Measurements from ENCODE around the gene DRAM1. TPM values are rescaled to one million over a fixed set of nuclear protein-coding genes. Genes with fewer than 3 reads are reported as not detected.

DRAM1 gene
- total RNA-seq (2012; rRNA removed) (27.2 and 27.5 TPM in 2 replicates), polyA plus RNA-seq (2012; rRNA removed) (15.8 and 20.0 TPM in 2 replicates), Bru-seq, nascent RNA (percentile 94 among the genes with signal in this experiment), BruChase-seq, experiment 1, labeled RNA remaining after a 6-hour chase (percentile 97 among the genes with signal in this experiment), BruChase-seq, experiment 2, labeled RNA remaining after a 2-hour chase (percentile 92 among the genes with signal in this experiment)
- polyA plus RNA-seq (2012; cell fraction: cytosol; rRNA removed), result 8.7 and 16.2 TPM in 2 replicates
- 3.8 and 25.0 TPM in 2 replicates for polyA plus RNA-seq (2012; cell fraction: nucleus; rRNA removed; ENCODE audit: low replicate concordance)
- long read RNA-seq, transcript DRAM1-201 (7 exons, 3,519 nt), result major isoform, 113 of 224 reads
- long read RNA-seq, transcript DRAM1-206 (6 exons, 920 nt), result minor isoform, 7 of 224 reads
- long read RNA-seq, partial matches to known transcripts, result 55 of 224 reads
- long read RNA-seq, other reads (novel, unspliced or antisense), result 48 of 224 reads

- no peaks in the 10 kb centered on the region for H3K27me3 ChIP-seq (ENCODE audit: control insufficient read depth, insufficient read depth, low read length)
- peak within 1 kb of the TSS; percentile 94 for H2BK120ac ChIP-seq (ENCODE audit: low read depth, low read length)
- H3K27ac ChIP-seq (ENCODE audit: insufficient read depth, low read length), result peak within 1 kb of the TSS; percentile 99
- peaks cover 20 to 43% of the 10 kb centered on the region in 2 experiments for H3K79me1 ChIP-seq (ENCODE audit: low read depth in 1 of 2, low read length in 2 of 2)
- BruUV-seq (replicated peaks), result no TSS peak
- H3K4ac ChIP-seq (ENCODE audit: low read depth, low read length), result peak within 1 kb of the TSS; percentile 99
- intact Hi-C loops (cut with micrococcal nuclease) (loop anchor here (2.0 kb wide), 1 partner anchor 14 kb away; no protein-coding TSS in a partner anchor), dilution Hi-C loops (cut with HindIII; ENCODE audit: low sequenced_read_pairs, unreplicated experiment) (no loop called here), in situ Hi-C loops (cut with MboI; ENCODE audit: low sequenced_read_pairs) (no loop called here)
- H3K14ac ChIP-seq (replicated peaks; ENCODE audit: low read depth, low read length), result peak within 1 kb of the TSS; percentile 99
- H3K4me2 ChIP-seq (ENCODE audit: low read depth, low read length), result peak within 1 kb of the TSS; percentile 98
- CTCF ChIA-PET, result interaction anchor here (1.3 kb wide), 1 partner anchor 14 kb away, joined by 3 read pairs; no protein-coding TSS in a partner anchor
- H3K4me3 ChIP-seq (ENCODE audit: insufficient read depth, low read depth, low read length), result peak within 1 kb of the TSS; percentile 99
- peak within 1 kb of the TSS; percentile 98 for H3K9ac ChIP-seq (ENCODE audit: low read depth, low read length)
- POLR2A ChIA-PET (ENCODE audit: unreplicated experiment), result interaction anchor here (0.5 to 1.0 kb wide), 2 partner anchors 14 to 458 kb away, joined by 6 to 18 read pairs; no protein-coding TSS in a partner anchor
- H3K56ac ChIP-seq (ENCODE audit: extremely low read depth, insufficient read depth, low read length), result peak within 1 kb of the TSS; percentile 80
- H4K8ac ChIP-seq (ENCODE audit: low read depth in 2 of 2, low read length in 2 of 2), result peak within 1 kb of the TSS; percentile 69 to 97
- peak within 1 kb of the TSS; percentile 97 for H3K23ac ChIP-seq (ENCODE audit: low read depth, low read length)
- peak within 1 kb of the TSS; percentile 98 for H2AK9ac ChIP-seq (replicated peaks; ENCODE audit: low read depth, low read length, poor library complexity)
- H4K5ac ChIP-seq (ENCODE audit: low read depth, low read length), result peak within 1 kb of the TSS; percentile 97
- peaks cover 7% of the 10 kb centered on the region; the same call in 1 of the 2 replicates for H3K36me3 ChIP-seq (ENCODE audit: control insufficient read depth, insufficient read depth, low read length)
- peak within 1 kb of the TSS; percentile 77; the same call in 2 of the 3 replicates for H2BK15ac ChIP-seq (ENCODE audit: low read depth, low read length)
- peak within 1 kb of the TSS; percentile 90 for H2AK5ac ChIP-seq (ENCODE audit: low read depth, low read length)
- peaks cover 1% of the 10 kb centered on the region for H3K4me1 ChIP-seq (ENCODE audit: control insufficient read depth, insufficient read depth, low read length)
- no peaks in the 10 kb centered on the region for H3K9me1 ChIP-seq (ENCODE audit: insufficient read depth, low read length)
- H4K20me1 ChIP-seq (ENCODE audit: insufficient read depth, low read length), result no peaks in the 10 kb centered on the region
- H2BK20ac ChIP-seq (ENCODE audit: low read depth, low read length), result peak within 1 kb of the TSS; percentile 64
- peak within 1 kb of the TSS; percentile 97 for H2BK5ac ChIP-seq (ENCODE audit: low read depth, low read length, poor library complexity, severe bottlenecking)
- H2AFZ ChIP-seq (replicated peaks; ENCODE audit: low read length, poor library complexity), result peak within 1 kb of the TSS; percentile 94
- WGBS, 2 experiments (ENCODE audit: extremely low coverage in 2 of 2, insufficient read length in 1 of 2), result 1% methylated on average over 28 of the region's 105 CpGs; no CpG with 5 or more reads in 1 of the 2 experiments
- peak; percentile 95 for ATAC-seq (ENCODE audit: low read depth)
- H3K9me3 ChIP-seq (ENCODE audit: control insufficient read depth, insufficient read depth, low read length), result no peaks in the 10 kb centered on the region
- H4K91ac ChIP-seq (ENCODE audit: insufficient read depth, low read depth, low read length), result peak within 1 kb of the TSS; percentile 97
- peak within 1 kb of the TSS; percentile 96 for H3K18ac ChIP-seq (ENCODE audit: low read depth, low read length)
- peak; percentile 89 for DNase-seq
- no peak for TF ChIP-seq ELK1 (IDR thresholded peaks at IDR 0.05; ENCODE audit: borderline replicate concordance, low read depth, low read length)
- peak; percentile 64 for TF ChIP-seq RCOR1 (IDR thresholded peaks at IDR 0.05; ENCODE audit: insufficient replicate concordance, low read length)
- TF ChIP-seq POLR2A (IDR thresholded peaks at IDR 0.05; ENCODE audit: low read depth, low read length), result peak; percentile 88
- no peak for TF ChIP-seq SMC3 (IDR thresholded peaks at IDR 0.05; ENCODE audit: low read depth, low read length)
- TF ChIP-seq RAD21 (IDR thresholded peaks at IDR 0.05; ENCODE audit: low read length), result no peak
- TF ChIP-seq MAZ (IDR thresholded peaks at IDR 0.05; ENCODE audit: borderline replicate concordance, low read depth, low read length), result peak; percentile 87
- TF ChIP-seq CEBPB (IDR thresholded peaks at IDR 0.05; ENCODE audit: low read depth, low read length), result peak; percentile 94
- TF ChIP-seq CTCF (conservative IDR thresholded peaks at IDR 0.05; ENCODE audit: low read depth, low read length), result 0 out of 2 replicates have a peak, but pooled peaks have one; percentile 6
- no peak for TF ChIP-seq USF2 (IDR thresholded peaks at IDR 0.05; ENCODE audit: low read depth, low read length)
Observed at GRCh38 chr12:101876861-101877805, at the start of gene DRAM1. Gene DRAM1, plus strand, starts transcription at chr12:101877580. Its CDS starts 210 bp downstream, at chr12:101877790.

Data from IMR-90 (cell line).